Neural cell (in vitro differentiated cells): Measurements from ENCODE around the gene STX18.

Experiments
- CTCF ChIP-seq: fragments of 450-650 bp; IDR thresholded peaks from 2 replicates; pipeline ENCODE4 v1.5.1; 2014; ENCODE audit warnings: antibody characterized with exemption, mild to moderate bottlenecking, moderate library complexity; ENCODE audit not compliant: poor library complexity, severe bottlenecking
- EP300 ChIP-seq: fragments of 450-650 bp; conservative IDR thresholded peaks from 2 replicates; pipeline ENCODE4 v1.6.1; 2014; ENCODE audit warnings: antibody characterized with exemption, mild to moderate bottlenecking, moderate library complexity; ENCODE audit not compliant: poor library complexity, severe bottlenecking
- POLR2AphosphoS5 ChIP-seq: IDR thresholded peaks from 2 replicates; pipeline ENCODE4 v1.6.1; 2012
- REST ChIP-seq: IDR thresholded peaks from 2 replicates; pipeline ENCODE4 v1.6.1; 2012; ENCODE audit warnings: borderline replicate concordance
- SMC3 ChIP-seq: fragments of 450-650 bp; conservative IDR thresholded peaks from 2 replicates; pipeline ENCODE4 v1.6.1; 2014; ENCODE audit warnings: antibody characterized with exemption, mild to moderate bottlenecking, moderate library complexity; ENCODE audit not compliant: poor library complexity
- TAF1 ChIP-seq: IDR thresholded peaks from 2 replicates; pipeline ENCODE4 v1.6.1; 2012; ENCODE audit warnings: low read depth

- TF ChIP-seq REST (no peak), CTCF (no peak), EP300 (no peak), POLR2AphosphoS5 (no peak), TAF1 (no peak), SMC3 (no peak)
These were observed 103.9 kb downstream of the STX18 start for GRCh38 chr4:4437798-4438470.
